ENCODE measurements around the gene TYW1B. TPM values are rescaled to one million over a fixed set of nuclear protein-coding genes. Genes with fewer than 3 reads are reported as not detected.
"Not testable (repeated sequence)": the region's sequence is repeated elsewhere in the genome, so short reads cannot be mapped to it uniquely, and the experiment has no call there.

TYW1B gene
- total and polyA plus RNA-seq, 5 donors = 1.3 to 3.2 (median 1.9) TPM

- ATAC-seq; H3K27me3 ChIP-seq (ENCODE audit: control insufficient read depth, insufficient read depth); intact Hi-C loops (cut with DNase I); DNase-seq; H3K4me3 ChIP-seq (ENCODE audit: low read length); H3K27ac ChIP-seq (ENCODE audit: low read length); H3K9me3 ChIP-seq (ENCODE audit: control insufficient read depth, low read length); H3K4me1 ChIP-seq (ENCODE audit: control insufficient read depth, insufficient read depth, low read length): not testable (repeated sequence)
- WGBS = 94% methylated on average over 3 of the region's 3 CpGs
Measured at GRCh38 chr7:72837291-72837690, 9.3 kb upstream of the TYW1B start.

- H3K4me1 ChIP-seq (ENCODE audit: control insufficient read depth, insufficient read depth, low read length); H3K9me3 ChIP-seq (ENCODE audit: control insufficient read depth, low read length); ATAC-seq; H3K27me3 ChIP-seq (ENCODE audit: control insufficient read depth, insufficient read depth); DNase-seq; intact Hi-C loops (cut with DNase I): not testable (repeated sequence)
- WGBS = 20% methylated on average over 5 of the region's 5 CpGs
- peak overlapping the region; percentile 94 for H3K4me3 ChIP-seq (ENCODE audit: low read length)
- H3K27ac ChIP-seq (ENCODE audit: low read length) = peak overlapping the region; percentile 100
Measured at GRCh38 chr7:72830567-72830966, 2.6 kb upstream of the TYW1B start.

- WGBS = under 1% methylated on average over 29 of the region's 29 CpGs
- H3K4me1 ChIP-seq (ENCODE audit: control insufficient read depth, insufficient read depth, low read length); intact Hi-C loops (cut with DNase I): not testable (repeated sequence)
Measured at GRCh38 chr7:72829687-72830354, 1.8 kb upstream of the TYW1B start.

GRCh38 chr7:72829291-72829686 is 1.3 kb upstream of the TYW1B start:
- H3K27ac ChIP-seq (ENCODE audit: low read length) = peak overlapping the region; percentile 100
- under 1% methylated on average over 36 of the region's 36 CpGs for WGBS
- H3K9me3 ChIP-seq (ENCODE audit: control insufficient read depth, low read length); intact Hi-C loops (cut with DNase I); H3K4me1 ChIP-seq (ENCODE audit: control insufficient read depth, insufficient read depth, low read length); H3K27me3 ChIP-seq (ENCODE audit: control insufficient read depth, insufficient read depth): not testable (repeated sequence)
- peak overlapping the region; percentile 94 for H3K4me3 ChIP-seq (ENCODE audit: low read length)
- ATAC-seq = peak; percentile 89
- peak; percentile 96 to 97 (median 97) for DNase-seq

More at GRCh38 chr7:72829687-72830354, 1.8 kb upstream of the TYW1B start:
- peak overlapping the region; percentile 100 for H3K27ac ChIP-seq (ENCODE audit: low read length)
- not testable (repeated sequence) for H3K27me3 ChIP-seq (ENCODE audit: control insufficient read depth, insufficient read depth); H3K9me3 ChIP-seq (ENCODE audit: control insufficient read depth, low read length)
- peak; percentile 75 to 76 for ATAC-seq
- peak overlapping the region; percentile 94 for H3K4me3 ChIP-seq (ENCODE audit: low read length)
- DNase-seq = peak; percentile 53 to 71 (median 65)

GRCh38 chr7:72823765-72824732 is 4.0 kb downstream of the TYW1B start:
- H3K4me1 ChIP-seq (ENCODE audit: control insufficient read depth, insufficient read depth, low read length); intact Hi-C loops (cut with DNase I); H3K27ac ChIP-seq (ENCODE audit: low read length); ATAC-seq; DNase-seq; H3K4me3 ChIP-seq (ENCODE audit: low read length); H3K27me3 ChIP-seq (ENCODE audit: control insufficient read depth, insufficient read depth); H3K9me3 ChIP-seq (ENCODE audit: control insufficient read depth, low read length): not testable (repeated sequence)
- 61% methylated on average over 10 of the region's 11 CpGs for WGBS

- ATAC-seq; H3K27me3 ChIP-seq (ENCODE audit: control insufficient read depth, insufficient read depth); H3K4me1 ChIP-seq (ENCODE audit: control insufficient read depth, insufficient read depth, low read length); intact Hi-C loops (cut with DNase I); H3K27ac ChIP-seq (ENCODE audit: low read length); H3K9me3 ChIP-seq (ENCODE audit: control insufficient read depth, low read length); H3K4me3 ChIP-seq (ENCODE audit: low read length); DNase-seq: not testable (repeated sequence)
- WGBS = 93% methylated on average over 3 of the region's 3 CpGs
Measured at GRCh38 chr7:72822497-72822896, 5.5 kb downstream of the TYW1B start.

GRCh38 chr7:72818663-72819361 is 9.2 kb downstream of the TYW1B start:
- H3K4me3 ChIP-seq (ENCODE audit: low read length); intact Hi-C loops (cut with DNase I); H3K4me1 ChIP-seq (ENCODE audit: control insufficient read depth, insufficient read depth, low read length); DNase-seq; H3K27ac ChIP-seq (ENCODE audit: low read length); H3K9me3 ChIP-seq (ENCODE audit: control insufficient read depth, low read length); ATAC-seq; H3K27me3 ChIP-seq (ENCODE audit: control insufficient read depth, insufficient read depth): not testable (repeated sequence)
- WGBS = 91% methylated on average over 10 of the region's 10 CpGs

- 100% methylated on average over 1 of the region's 1 CpG for WGBS
- ATAC-seq; intact Hi-C loops (cut with DNase I): not testable (repeated sequence)
Measured at GRCh38 chr7:72817661-72818060, 10.3 kb downstream of the TYW1B start.

GRCh38 chr7:72816370-72817157 is 11.4 kb downstream of the TYW1B start:
- H3K27me3 ChIP-seq (ENCODE audit: control insufficient read depth, insufficient read depth); intact Hi-C loops (cut with DNase I); H3K4me1 ChIP-seq (ENCODE audit: control insufficient read depth, insufficient read depth, low read length); H3K4me3 ChIP-seq (ENCODE audit: low read length); ATAC-seq; DNase-seq; H3K9me3 ChIP-seq (ENCODE audit: control insufficient read depth, low read length); H3K27ac ChIP-seq (ENCODE audit: low read length): not testable (repeated sequence)
- 86% methylated on average over 9 of the region's 9 CpGs for WGBS

More at GRCh38 chr7:72817661-72818060, 10.3 kb downstream of the TYW1B start:
- not testable (repeated sequence) for H3K9me3 ChIP-seq (ENCODE audit: control insufficient read depth, low read length); H3K27ac ChIP-seq (ENCODE audit: low read length); H3K4me1 ChIP-seq (ENCODE audit: control insufficient read depth, insufficient read depth, low read length); DNase-seq; H3K27me3 ChIP-seq (ENCODE audit: control insufficient read depth, insufficient read depth); H3K4me3 ChIP-seq (ENCODE audit: low read length)

- not testable (repeated sequence) for H3K27ac ChIP-seq (ENCODE audit: low read length)
Measured at GRCh38 chr7:72810437-72810836, 17.6 kb downstream of the TYW1B start.

More at GRCh38 chr7:72810437-72810836, 17.6 kb downstream of the TYW1B start:
- DNase-seq; H3K9me3 ChIP-seq (ENCODE audit: control insufficient read depth, low read length); H3K27me3 ChIP-seq (ENCODE audit: control insufficient read depth, insufficient read depth); H3K4me3 ChIP-seq (ENCODE audit: low read length); H3K4me1 ChIP-seq (ENCODE audit: control insufficient read depth, insufficient read depth, low read length); ATAC-seq; intact Hi-C loops (cut with DNase I): not testable (repeated sequence)
- WGBS = 87% methylated on average over 7 of the region's 7 CpGs

Data from right cardiac atrium (tissue), 5 donors.